NCI-H1417 (cell line): ENCODE data around the gene ANP32B.
"Not testable (repeated sequence)": the region's sequence is repeated elsewhere in the genome, so short reads cannot be mapped to it uniquely, and the experiment has no call there.

Experiments used
- DNase-seq, 3 experiments: peaks; one replicate each; lab custom pipeline; 2025; lab: John Stamatoyannopoulos, UW

ANP32B gene

GRCh38 chr9:97993000-97993399 lies 9.9 kb downstream of the ANP32B start:
- DNase-seq, result no peak

GRCh38 chr9:97994703-97995102 lies 11.6 kb downstream of the ANP32B start:
- DNase-seq, result no peak

DNA sequence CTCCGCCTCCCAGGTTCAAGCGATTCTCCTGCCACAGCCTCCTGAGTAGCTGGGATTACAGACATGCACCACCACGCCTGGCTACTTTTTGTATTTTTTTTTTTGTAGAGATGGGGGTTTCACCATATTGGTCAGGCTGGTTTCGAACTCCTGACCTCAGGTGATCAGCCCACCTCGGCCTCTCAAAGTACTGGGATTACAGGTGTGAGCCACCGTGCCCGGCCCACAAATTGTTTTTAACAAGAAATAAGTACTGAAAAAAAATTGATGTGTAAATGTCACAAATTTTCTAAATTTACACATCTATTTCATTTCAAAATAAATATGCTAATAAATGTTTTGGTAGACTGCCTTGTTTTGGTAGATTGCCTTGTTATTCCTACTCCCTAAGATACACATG lies 13.5 kb downstream of the ANP32B start:
- DNase-seq, result not testable (repeated sequence)

DNA sequence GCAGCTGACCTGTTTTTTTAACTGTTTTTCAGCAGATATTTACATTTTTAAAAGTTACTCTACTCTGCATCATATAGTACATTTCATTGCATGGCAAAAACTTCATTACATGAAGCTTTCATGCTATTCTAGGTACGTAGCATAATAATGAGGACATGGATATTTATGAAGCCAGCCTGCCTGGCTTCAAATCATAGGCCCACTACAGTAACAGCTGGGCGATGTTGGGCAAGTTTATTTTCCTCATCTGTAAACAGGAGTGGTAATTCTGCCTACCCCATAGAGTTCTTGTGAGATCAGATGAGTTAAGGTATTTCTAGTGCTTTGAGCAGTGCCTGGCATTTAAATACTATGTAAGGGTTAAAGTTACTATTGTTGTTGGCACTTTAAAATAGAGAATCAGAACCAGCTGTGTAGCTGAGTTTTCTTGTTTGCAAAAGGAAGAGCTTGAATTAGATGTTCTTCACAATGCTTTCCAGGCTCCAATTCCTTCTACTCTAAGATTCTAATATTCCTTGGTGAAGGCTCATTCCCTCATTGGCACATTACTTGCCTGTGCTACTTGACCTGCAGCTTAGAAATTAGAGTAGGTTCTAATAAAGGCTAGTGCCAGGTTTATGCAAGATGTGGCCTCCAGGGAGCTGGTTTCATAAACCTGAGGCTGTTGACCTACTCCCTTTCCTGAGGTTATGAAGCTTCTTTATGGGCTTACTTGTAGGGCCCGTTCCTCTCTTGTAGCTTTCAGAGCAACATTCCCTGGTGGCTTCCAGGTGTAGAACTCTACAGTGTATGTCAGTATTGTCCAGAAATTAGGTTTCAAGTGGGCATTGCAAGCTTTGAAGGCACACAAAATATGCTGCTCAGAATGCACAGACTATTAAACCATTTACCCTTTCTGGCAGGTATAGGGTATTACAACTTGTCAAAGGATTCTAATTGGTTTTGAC lies 14.5 kb downstream of the ANP32B start:
- no peak for DNase-seq

DNA sequence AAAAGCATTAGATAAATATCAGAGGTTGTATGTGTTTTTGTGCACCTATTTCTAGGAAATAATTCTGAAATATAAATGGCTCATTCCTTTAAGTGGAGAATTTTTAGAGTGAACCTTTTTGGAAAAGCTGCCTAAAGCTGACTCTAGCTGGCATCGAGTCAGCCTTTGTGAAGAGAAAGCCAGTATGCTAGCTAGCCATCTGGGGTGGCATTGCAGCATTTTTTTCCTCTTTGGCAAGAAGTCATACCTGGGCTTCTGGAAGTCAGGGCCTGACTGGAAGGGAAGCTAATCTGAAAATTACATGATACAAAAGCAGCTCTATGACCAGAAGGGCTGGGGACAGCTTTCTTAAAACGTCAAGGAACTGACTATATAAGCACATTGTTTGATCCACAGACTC lies 19.7 kb downstream of the ANP32B start:
- no peak for DNase-seq

- DNase-seq, result no peak
These were observed 23.1 kb downstream of the ANP32B start for GRCh38 chr9:98006127-98006796.

DNA sequence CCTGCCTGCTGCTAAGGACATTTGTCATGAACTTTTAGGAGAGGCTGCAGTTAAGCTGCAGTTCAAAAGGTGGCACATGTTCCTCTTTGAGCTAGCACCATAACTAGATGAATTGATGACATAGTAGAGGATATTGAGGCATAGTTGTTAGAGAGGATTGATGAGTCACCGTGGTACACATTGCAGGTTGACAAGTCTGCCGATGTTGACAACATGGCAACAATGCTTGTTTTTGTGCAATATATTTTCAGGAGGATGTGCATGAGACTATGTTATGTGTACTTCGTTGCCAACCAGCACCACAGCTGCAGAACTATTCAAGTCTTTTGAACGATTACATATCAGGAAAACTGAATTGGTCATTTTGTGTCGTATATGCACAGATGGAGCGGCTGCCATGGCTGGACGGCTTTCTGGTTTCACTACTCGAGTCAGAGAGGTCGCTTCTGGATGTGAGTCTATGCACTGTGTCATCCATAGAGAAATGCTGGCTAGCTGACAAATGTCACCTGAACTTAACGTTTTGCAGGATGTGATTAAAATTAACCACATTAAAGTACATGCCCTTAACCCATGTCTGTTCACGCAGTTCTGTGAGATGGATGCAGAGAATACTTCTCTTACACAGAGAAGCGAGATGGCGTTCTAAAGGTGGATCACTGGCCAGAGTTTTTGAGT lies 24.2 kb downstream of the ANP32B start:
- no peak for DNase-seq

GRCh38 chr9:98008764-98009163 lies 25.6 kb downstream of the ANP32B start:
- DNase-seq, result no peak

GRCh38 chr9:98009437-98009836 lies 26.3 kb downstream of the ANP32B start:
- no peak for DNase-seq

- no peak for DNase-seq
These were observed 26.8 kb downstream of the ANP32B start for GRCh38 chr9:98009936-98010335.

- DNase-seq, result peak in 2 of 3 experiments; percentile 16 to 70
These were observed 27.3 kb downstream of the ANP32B start for GRCh38 chr9:98010445-98010844.

DNA sequence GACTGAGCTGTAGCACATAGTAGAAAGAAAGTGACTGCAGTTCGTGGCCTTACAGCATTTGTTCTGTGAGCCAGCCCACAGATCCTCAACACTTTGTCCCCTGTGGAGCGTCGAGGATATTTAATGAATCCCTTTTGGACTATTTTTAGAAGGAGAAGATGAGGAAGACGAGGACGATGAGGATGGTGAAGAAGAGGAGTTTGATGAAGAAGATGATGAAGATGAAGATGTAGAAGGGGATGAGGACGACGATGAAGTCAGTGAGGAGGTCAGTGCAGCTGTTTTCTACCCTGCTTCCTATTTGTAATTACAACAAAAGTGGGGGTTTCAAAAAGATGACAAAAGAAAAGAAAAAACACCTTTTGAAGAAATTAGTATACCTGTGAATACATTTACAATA lies 28.0 kb downstream of the ANP32B start:
- DNase-seq, result no peak

DNA sequence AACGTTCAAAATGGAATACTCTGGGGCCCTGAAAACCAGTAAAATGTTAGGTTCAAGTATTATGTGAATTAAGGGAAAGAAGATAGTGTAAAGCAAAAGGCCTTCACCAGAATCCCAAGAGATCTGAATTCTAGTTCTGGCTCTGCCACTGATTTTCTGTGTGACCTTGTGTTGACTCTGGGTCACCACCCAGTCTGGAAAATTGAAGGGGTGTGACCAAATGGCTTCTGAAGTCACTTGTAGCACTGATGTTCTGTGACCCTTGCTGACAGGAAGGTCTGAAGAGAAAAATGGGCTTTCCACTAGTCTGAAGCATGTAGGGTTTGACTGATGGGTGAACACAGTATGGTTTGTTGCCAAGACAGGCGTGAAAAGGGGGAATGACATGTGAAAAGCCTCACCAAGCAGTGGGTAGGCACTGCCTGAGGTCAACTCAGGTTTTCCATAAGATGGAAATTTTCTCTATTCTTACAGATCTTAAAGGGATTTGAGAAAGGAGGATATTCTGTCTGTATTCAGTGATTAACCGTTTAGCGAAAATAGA lies 33.1 kb downstream of the ANP32B start:
- DNase-seq, result no peak

DNA sequence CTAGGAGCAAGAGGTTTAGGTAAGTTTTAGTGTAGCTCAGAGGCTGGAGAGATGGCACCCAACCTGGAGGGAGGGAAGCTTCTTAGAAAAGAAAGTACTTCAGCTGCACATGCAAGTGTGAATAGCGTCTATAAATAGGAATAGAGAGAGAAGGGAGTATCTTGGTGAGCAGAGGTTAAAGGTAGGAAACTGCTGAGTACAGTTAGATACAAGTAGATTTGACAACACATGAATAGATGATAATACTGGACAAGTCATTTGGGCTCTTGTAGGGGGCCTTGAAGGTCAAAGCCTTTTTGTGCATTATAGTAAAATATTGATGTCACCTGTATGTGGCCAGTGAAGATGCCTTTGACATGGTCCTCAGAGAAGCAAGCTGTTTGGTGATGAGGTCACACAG lies 34.2 kb downstream of the ANP32B start:
- DNase-seq, result no peak

DNA sequence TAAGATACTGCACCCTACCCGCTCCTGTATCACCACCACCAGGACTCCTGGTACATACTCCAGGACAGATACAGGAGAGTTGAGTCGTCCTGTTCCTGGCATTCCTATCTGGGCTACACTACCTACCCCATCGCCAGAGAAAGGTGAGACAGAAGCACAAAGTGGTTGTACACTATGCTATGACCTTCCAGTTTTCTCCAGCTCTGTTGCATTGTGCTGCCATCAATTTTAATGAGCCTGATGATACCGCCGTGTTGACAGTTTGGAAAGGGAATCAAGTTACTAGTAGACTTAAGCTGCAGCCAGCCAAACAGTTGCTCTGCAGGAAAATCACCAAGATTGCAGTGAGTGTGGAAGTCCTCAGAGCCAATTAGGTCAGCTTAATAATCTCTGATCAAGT lies 35.2 kb downstream of the ANP32B start:
- no peak for DNase-seq

DNA sequence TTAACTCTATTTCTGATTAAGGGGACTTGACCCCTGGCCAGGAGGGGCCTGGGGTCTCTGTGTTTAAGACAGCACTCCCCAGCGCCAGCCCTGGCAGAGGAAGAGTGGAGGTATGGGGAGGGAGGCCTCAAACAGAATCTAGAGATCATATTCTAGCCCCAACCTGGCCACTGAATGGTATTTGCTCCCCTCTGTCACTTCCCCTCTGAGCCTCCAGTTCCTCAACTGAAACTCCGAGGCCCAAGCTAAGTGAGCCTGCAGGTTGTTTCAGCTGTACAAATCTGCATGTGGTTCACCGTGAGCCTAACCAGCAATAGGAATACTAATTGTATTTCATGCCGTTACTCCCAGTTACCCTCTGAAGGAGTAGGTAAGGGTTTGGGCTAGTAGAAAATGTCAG lies 36.0 kb downstream of the ANP32B start:
- no peak for DNase-seq

DNA sequence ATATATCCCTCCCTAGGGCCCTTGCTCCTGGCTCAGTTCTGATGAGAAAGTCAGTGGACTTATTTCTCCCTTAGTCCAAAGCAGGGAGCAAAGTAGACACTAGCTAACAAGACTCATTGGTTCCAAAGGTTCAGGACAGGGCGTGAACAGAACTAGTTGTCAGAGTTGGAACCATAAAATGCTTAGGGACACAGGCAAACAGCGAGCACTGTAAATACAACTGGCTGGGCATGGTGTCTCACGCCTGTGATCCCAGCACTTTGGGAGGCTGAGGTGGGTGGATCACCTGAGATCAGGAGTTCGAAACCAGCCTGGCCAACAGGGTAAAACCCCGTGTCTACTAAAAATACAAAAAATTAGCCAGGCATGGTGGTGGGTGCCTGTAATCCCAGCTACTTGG lies 36.7 kb downstream of the ANP32B start:
- not testable (repeated sequence) for DNase-seq

DNA sequence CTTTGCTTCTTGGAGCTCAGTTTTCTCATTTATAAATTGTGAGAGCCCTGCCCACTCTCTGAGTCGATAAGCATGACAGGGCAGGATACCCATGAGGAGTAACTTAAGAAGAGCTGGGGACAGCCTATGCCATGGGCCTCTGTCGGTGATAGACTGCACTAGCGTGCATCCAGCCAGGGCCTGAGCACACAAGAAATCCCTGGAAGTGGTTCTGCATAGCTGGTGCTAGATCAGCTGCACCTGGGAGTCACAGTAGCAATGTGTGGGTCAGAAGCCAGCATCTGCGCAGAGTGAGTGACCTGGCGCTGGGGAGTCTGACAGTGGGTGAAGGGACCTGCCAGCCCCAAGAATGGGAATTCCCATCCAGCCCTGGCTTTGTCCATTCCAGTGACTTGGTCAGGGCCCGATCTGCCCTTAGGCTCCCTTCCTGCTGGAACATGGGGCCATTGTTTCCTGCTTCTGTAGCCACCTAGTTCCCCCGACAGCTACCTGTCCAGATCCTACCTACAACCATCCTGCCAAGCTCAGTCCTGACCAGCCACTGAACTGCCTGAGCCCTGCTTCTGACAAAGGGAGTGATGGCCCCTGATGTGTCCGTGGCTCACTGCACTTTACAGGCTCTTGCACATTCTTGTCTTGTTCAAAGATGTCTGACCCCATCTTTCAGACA lies 37.5 kb downstream of the ANP32B start:
- DNase-seq, result no peak

GRCh38 chr9:98021306-98022040 lies 38.3 kb downstream of the ANP32B start:
- DNase-seq, result no peak

GRCh38 chr9:98022447-98022846 lies 39.3 kb downstream of the ANP32B start:
- DNase-seq, result no peak

DNA sequence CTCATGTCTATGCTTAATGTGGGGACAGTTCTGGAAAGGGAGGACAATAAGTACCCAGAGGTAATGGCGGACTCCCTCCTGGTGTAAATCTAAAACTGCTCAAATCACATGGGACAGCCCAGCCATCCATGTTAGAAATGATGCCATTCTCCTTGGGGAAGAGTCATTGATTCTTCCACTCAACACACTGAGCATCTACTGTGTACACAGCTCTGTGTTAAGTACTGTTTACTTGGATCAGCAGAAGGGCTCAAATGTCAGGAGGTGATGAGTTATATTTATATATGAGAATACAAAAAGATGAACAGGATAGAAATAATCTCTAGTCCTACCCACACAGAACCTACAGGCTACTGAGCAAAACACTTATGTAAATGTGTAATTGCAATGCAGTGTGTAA lies 41.6 kb downstream of the ANP32B start:
- DNase-seq, result peak in 1 of 3 experiments; percentile 7
